Testis (tissue), 2 donors: ENCODE measurements around the gene IKZF1.

Source experiments
- POLR2A ChIP-seq: fragments of 450-650 bp; IDR thresholded peaks from one replicate; pipeline ENCODE4 v1.6.1; 2017; ENCODE audit warnings: antibody characterized with exemption, mild to moderate bottlenecking, moderate library complexity
- TF ChIP-seq, protein P1 (sequence below), 3 experiments: fragments of 450-650 bp in 2 of 3; fragments of 200-600 bp in 1 of 3; sonication (generic) in 1 of 3; IDR thresholded peaks; one replicate each; pipeline ENCODE4 v1.5.1; 2016 to 2019; ENCODE audit warnings: antibody characterized with exemption in 3 of 3, mild to moderate bottlenecking in 2 of 3, moderate library complexity in 1 of 3

DNA sequence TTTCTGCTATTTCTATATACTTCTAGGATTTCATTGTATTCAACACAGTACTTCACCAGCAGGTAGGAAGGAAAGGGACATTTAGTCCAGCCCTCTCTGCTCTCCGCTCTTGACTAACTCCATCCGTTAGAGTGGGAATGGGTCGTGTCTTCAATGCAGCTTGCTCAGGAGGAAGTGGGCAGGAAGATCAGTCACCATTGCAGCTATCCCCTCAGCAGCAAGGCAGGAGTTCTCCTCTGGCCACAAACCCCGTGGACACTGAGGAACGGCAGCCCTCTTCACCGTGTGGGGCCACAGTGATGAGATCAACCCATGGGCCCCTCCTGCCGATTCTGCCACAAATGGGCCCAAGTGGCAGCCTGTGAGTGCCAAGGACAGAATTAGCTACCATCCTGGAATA, 30.2 kb upstream of the IKZF1 start:
- TF ChIP-seq, protein P1, sequence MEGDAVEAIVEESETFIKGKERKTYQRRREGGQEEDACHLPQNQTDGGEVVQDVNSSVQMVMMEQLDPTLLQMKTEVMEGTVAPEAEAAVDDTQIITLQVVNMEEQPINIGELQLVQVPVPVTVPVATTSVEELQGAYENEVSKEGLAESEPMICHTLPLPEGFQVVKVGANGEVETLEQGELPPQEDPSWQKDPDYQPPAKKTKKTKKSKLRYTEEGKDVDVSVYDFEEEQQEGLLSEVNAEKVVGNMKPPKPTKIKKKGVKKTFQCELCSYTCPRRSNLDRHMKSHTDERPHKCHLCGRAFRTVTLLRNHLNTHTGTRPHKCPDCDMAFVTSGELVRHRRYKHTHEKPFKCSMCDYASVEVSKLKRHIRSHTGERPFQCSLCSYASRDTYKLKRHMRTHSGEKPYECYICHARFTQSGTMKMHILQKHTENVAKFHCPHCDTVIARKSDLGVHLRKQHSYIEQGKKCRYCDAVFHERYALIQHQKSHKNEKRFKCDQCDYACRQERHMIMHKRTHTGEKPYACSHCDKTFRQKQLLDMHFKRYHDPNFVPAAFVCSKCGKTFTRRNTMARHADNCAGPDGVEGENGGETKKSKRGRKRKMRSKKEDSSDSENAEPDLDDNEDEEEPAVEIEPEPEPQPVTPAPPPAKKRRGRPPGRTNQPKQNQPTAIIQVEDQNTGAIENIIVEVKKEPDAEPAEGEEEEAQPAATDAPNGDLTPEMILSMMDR (IDR thresholded peaks at IDR 0.05): no peak
- no peak for TF ChIP-seq POLR2A
